OCI-LY3 (cell line): Measurements from ENCODE around the gene OPN1MW3.

Source experiments
- EZH2phosphoT487 ChIP-seq: fragments of 200-600 bp; shearing (Covaris generic); IDR thresholded peaks from 2 replicates; pipeline ENCODE4 v1.6.1; 2018; ENCODE audit warnings: antibody characterized with exemption, mixed run types, low read depth
- TF ChIP-seq, protein P1 (sequence below): fragments of 200-600, 300-600 bp; sonication (generic); IDR thresholded peaks from 2 replicates; pipeline ENCODE4 v1.5.1; 2014; ENCODE audit warnings: antibody characterized with exemption, low read length, low read depth

DNA sequence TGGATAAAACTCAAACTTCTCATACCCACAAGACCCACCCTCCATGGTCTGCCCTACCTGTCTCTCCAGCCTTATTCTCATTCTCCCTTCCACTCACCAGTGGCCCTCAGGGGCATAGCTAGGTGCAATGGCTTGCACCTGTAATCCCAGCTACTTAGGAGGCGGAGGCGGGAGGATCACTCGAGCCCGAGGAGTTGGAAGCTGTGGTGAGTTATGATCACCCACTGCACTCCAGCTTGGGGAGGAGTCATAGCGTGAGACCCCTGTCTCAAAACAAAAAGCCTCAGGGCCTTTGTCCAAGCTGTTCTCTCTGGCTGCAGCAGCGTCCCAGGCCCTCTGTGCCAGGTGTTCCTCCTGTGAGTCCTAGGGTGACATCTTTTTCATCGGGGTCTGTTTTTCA, 54.7 kb downstream of the OPN1MW3 start:
- no peak for TF ChIP-seq EZH2phosphoT487
- TF ChIP-seq, protein P1, sequence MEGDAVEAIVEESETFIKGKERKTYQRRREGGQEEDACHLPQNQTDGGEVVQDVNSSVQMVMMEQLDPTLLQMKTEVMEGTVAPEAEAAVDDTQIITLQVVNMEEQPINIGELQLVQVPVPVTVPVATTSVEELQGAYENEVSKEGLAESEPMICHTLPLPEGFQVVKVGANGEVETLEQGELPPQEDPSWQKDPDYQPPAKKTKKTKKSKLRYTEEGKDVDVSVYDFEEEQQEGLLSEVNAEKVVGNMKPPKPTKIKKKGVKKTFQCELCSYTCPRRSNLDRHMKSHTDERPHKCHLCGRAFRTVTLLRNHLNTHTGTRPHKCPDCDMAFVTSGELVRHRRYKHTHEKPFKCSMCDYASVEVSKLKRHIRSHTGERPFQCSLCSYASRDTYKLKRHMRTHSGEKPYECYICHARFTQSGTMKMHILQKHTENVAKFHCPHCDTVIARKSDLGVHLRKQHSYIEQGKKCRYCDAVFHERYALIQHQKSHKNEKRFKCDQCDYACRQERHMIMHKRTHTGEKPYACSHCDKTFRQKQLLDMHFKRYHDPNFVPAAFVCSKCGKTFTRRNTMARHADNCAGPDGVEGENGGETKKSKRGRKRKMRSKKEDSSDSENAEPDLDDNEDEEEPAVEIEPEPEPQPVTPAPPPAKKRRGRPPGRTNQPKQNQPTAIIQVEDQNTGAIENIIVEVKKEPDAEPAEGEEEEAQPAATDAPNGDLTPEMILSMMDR = no peak
